Stimulated activated CD4-positive, alpha-beta T cell treated with anti-CD3 and anti-CD28 coated beads, Interleukin-12 subunit alpha, Interleukin-12 subunit beta, amount 100 ng/mL, for 4 hours (primary cell): ENCODE data around the gene TMEM97.
"Not testable (repeated sequence)": the region's sequence is repeated elsewhere in the genome, so short reads cannot be mapped to it uniquely, and the experiment has no call there.

Source experiments
- DNase-seq: peaks from one replicate; pipeline ENCODE4 v3.0.0-alpha.2; 2020

TMEM97 gene

DNA sequence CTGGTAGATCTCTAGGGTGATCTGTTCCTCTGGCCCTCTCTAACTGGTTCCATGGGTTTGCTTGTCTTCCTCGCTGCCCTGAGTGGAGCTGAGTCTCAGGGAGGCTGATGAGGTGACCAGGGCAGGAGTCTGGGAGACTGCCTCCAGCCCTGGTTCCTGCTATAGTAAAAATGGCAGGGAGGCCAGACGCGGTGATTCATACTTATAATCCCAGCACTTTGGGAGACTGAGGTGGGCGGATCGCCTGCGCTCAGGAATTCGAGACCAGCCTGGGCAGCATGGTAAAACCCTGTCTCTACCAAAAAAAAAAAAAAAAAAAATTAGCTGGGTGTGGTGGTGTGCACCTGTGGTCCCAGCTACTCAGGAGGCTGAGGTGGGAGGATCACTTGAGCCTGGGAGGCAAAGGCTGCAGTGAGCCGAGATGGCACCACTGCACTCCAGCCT lies 19.8 kb downstream of the TMEM97 start:
- not testable (repeated sequence) for DNase-seq

DNA sequence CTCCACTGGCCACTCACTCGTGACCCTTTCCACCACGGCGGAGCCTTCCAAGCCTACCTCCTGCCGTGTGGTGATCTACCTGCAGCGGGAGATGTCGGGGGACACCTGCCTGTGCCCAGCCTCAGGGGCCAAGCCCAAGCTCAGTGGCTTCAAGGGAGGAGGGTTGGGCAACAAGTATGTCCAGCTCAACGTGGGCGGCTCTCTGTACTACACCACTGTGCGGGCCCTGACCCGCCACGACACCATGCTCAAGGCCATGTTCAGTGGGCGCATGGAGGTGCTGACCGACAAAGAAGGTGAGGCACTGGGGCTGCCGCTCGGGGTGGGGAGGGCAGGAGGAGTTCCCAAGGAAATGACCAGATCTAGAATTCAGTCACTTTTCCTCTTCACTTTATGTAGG lies 20.4 kb downstream of the TMEM97 start:
- DNase-seq, result no peak

DNA sequence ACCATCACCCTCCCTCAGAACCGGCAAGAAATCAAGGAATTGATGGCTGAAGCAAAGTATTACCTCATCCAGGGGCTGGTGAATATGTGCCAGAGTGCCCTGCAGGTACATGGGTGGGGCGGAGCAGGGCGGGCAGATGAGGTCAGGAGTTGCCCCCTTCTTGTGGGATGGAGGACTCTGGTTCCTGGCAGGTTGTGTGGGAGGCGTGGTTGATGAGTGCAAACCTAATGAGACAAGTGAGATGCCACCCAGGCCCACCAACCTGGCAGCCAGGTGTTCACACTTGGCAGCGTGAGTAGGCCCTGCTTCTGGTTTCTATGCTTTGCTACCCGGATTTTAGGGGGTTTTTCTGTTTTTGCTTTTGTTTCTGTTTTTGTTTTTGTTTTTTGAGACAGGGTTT lies 21.4 kb downstream of the TMEM97 start:
- DNase-seq, result no peak

DNA sequence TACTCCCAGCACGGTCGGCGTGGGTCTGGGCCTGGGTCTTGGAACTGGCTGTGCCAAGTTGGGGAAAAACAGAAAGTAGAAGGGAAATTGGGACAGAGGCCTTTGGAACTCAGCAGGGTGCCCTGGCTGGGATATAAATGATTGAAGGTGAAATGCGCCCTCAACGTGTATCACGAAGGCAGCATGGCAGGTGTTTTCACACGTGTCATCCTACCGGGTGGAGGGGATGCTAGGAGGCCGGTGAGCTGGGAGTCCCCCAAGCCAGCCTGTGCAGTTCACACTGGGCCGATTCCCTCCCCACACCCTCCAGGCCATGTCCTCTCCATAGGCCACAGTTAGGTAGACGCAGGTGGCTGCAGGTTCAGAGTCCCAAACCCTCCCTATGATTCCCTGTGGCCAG lies 22.5 kb downstream of the TMEM97 start:
- DNase-seq, result no peak

DNA sequence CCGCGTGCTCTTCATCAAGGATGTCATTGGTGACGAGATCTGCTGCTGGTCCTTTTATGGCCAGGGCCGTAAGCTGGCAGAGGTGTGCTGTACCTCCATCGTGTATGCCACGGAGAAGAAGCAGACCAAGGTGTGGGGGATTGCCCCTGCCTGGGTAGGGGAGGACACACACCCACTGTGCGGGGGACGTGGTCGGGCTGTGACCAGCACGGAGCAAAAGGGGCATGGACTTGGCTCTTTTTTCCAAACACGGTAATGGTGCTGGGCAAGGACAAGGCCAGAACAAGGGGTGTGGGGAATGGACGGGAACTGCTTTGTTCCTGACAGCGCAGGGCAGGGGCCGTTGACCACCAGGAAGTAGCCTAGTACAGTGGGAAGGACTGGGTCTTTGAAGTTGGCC lies 23.3 kb downstream of the TMEM97 start:
- no peak for DNase-seq

DNA sequence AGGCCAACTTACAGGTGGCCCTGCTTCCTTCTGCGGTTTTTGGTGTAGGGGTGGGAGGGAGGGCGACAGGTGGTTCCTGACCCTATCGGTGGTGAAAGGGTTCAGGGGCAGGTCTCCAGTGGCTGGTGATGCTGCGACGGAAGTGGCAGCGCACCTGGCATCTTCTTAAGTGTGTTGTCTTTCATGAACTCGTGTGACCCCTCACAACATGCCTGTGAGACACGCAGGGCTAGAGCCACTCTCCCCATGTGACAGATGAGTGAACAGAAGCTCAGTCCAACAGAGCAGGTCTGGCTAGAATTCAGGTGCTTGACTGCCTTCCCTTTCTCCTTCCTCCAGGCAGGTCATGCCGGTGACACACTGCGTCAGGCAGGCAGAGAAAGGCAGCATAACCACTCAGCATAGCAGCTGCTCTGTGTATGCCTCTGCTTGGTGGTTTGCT lies 24.5 kb downstream of the TMEM97 start:
- DNase-seq, result no peak

DNA sequence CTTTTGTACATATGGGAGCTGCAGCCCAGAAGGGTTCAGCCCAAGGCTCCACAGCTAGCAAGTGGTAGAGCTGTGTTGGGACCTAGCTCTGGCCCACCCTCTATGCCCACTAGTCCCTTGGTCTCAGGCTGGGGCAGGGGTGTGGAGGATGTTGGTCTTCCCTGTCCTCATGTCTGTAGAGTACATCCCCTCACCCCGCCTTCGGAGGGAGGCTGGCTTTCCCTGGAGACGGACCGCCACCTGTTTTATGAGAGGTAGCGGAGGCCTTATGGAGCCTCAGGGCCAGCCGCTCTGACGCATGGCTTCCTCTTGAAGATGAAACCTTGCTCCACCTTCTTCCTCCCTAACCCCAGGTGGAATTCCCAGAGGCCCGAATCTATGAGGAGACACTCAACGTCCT lies 25.0 kb downstream of the TMEM97 start:
- DNase-seq, result no peak

DNA sequence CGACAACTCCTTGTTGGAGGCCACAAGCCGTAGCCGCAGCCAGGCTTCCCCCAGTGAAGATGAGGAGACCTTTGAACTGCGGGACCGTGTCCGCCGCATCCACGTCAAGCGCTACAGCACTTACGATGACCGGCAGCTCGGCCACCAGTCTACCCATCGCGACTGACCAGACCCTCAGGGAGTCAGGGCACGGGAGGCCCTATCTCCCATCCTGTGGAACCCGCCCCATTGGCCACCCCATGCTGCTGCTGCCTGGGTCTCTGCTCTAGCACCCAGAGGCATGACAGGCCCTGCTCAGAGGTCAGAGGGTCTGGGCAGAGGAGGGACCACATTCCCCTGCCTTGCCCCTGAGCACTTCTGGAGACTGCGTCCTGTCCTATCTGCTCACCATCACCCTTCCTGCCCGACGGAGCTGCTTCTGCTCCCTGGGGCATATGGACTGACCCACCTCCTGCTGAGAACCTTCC lies 25.5 kb downstream of the TMEM97 start:
- no peak for DNase-seq

DNA sequence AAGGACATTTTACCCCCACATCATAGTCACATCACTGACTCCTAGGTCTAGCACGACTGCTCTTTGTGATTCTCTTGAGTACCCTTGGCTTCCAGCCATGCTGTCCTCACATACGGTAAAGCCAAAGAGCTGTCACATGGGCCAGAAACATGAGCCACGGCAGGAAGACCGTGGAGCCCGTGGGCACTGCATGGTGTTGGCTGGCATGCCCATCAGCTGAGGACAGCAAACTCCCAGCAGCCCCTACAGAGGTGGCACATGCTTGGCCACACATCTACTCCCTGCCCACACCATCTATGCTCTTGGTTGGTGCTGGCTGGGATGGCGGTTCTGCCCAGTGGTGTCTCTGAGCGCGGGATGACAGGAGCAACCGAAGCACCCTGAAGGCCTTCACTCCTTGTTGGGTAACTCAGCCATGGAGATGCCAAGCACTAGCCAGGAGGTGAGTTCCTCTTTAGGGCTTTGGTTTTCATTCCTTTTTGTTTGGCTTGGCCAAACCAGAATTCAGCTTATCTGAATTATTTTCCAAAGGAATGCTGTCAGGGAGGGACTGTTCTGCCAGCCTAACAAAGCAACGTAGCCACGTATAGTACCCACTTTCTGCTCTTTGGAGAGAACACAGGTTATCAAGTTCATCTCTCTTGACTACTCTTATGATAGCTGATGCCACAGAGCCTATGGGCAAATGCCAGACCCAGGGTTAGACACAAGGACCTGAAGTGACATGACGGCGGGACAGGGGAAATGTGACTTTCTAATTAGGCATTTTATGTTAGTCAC lies 26.6 kb downstream of the TMEM97 start:
- no peak for DNase-seq

DNA sequence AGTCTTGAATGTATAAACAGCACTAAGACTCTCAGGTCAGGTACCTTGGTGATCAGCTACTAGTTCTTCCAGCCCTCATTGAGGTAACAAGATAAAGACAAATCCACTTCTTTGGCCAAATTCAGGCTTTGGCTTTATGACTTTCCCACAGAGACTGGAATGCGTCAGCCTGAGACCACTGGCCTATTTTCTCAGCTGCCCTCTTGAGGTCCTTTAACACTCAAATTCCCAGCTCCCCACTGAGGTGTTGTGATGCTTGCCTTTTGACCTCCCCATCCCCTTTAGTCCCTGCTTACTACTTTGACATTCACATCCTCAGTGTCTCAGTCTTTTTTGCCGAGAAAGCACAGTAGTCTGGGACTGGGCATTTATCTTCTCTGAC lies 27.2 kb downstream of the TMEM97 start:
- DNase-seq, result no peak

DNA sequence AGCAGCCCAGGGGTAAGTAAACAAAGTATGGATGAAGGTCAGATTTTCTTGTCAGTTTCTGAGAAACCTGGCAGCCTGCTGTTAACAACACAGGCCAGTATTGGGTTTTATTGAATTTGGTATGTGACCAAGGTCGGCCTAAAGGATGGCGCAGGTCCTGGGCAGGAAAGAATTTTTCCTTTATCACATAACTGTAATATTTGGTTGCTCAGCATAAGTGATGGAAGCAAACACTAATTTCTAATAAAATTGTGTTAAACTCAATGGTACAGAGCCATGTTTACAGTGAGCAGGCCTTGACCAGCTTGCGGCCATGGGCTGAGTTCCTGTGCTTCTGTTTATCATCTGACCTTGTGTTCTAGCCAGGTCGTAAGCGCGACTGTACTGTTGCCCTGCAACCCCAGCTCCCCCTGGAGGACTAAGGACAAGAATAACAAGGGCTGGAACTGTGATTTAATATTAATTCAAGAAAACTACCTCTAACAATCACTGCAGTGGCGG lies 27.8 kb downstream of the TMEM97 start:
- DNase-seq, result no peak

DNA sequence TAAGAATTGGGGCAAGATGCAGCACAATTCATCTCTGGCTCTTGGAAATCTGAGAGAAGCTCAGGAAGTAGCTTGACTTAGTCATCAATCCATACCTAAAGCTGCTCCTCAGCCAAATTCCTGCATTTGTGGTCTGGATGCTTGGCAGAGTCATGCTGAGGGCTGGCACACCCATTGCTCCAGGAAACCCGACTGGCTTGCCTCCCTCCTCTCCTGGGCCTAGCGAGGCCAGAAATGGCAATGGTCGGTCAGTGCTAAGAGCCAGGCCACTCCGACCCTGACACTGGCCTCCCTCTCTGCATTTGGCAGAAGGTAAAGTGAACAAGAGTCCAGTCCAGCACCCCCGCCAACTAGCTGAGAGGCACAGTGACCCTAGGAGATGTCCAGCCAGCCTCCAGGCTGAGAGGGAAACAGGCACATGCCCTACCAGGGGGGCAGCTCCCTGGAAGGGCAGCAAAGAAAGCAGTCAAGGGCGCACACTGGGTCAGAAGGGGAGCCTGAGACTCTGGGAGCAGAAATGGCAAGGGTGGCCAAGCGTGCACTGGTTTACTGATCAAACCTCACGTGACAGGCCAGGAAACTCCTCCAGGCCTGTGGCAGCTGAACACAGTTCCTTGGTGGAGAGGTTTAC lies 28.4 kb downstream of the TMEM97 start:
- DNase-seq, result no peak

DNA sequence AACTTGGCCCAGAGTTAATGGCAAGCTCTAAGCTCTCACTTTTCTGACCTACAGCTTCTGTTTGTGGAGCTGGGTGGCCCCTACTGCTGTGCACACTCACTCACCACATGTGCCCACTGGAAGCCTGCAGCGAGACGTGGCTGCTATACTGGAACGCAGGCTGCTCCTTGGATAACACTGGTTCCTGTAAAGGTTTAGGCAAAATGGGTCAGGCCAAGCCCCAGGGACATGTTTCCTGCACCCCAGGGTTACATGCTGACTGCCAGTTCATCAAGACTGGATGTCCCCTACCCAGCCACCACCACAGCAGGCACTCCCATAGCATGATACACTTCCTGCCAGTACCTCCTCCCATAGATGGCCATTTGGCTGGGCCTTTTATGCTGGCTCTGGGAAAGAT lies 30.0 kb downstream of the TMEM97 start:
- DNase-seq, result no peak

DNA sequence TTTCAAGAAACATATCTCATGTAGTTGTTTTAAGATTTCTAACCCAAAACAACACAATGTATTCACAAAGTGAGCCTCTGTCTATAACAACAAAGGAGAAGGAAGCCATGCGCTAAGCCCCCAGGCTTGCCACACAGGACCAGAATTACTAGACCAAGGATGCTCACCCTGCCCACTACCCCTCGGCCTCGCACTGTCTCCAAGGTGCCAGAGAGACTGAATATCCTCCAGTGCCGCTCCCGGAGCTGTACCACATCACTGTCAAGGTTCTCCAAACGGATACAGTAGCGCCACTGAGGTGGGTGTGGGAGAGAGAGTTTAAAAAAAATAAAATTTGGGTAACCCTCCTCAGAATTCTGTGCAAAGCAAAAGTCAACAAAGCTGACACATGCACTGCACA lies 31.3 kb downstream of the TMEM97 start:
- DNase-seq, result no peak

DNA sequence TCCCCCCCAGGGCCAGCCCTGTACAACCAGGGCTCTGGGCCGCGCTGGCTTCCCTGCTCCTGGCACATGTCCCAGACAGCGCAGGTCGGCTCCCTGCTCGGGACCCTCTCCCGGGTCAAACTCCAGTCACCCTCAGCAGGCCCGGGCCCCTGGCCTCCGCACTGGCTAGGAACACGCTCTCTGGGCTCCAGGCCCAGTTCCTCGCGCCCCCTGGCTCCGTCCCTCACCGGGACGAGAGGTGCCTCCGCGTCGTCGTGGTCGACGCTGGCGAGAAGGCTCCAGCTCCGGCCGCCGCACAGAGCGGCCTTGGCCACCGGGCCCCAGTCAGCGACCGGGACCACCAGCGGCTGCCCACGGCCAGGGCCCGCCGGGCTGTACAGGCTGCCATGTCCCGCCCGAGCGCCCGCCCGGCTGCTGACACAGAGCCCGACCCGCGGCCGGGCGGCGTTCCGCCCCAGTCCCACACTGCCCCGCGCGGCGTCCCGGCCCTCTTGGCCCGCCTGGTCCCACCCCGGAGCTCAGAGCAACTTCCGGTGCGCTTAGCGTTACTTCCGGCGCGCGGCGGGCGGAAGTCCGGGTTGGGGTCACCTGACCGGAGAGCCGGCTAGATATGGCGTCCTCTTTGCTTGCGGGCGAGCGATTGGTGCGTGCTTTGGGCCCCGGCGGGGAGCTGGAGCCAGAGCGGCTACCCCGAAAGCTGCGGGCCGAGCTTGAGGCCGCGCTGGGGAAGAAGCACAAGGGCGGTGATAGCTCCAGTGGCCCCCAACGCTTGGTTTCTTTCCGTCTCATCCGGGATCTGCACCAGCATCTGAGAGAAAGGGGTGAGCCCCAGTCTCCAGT lies 38.3 kb downstream of the TMEM97 start, which contains the start of gene POLDIP2:
POLDIP2 (minus strand) TSS at position 467 of the 840 bp plus-strand sequence; CDS start at position 388, 79 bp downstream.
- peak; percentile 92 for DNase-seq

DNA sequence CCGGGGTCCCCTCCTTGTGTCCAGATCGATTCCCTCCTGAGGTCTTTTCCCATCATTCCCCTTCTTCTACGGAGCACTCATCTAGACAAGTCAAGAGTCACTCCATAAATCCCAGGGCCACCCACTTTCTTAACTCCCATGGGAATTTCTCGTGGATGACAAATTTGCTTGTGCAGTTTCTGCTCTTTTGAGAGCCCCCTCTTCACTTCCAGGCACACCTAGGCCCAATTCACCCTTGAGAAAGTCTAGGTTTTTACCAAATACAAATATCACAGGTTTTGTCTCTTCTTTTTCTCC lies 38.8 kb downstream of the TMEM97 start:
- no peak for DNase-seq

DNA sequence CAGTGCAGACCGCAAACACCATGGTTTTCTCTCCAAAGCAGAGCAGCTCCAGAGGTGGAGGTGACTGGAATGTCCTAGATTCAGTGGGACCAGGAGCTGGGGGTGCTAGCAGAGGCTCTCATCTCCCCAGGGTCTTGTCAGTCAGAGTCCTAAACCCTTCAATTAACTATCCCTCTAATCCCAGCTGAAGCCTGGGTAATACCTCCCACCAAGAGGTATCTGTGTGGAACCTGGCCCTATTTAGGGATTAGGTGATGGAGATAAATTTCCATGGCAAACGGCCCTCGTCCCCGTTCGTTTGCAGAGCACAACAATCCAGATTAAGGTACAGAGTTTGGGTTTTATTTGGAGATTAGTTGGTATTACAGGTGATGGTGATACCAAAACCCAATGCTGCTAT lies 44.2 kb downstream of the TMEM97 start:
- no peak for DNase-seq

DNA sequence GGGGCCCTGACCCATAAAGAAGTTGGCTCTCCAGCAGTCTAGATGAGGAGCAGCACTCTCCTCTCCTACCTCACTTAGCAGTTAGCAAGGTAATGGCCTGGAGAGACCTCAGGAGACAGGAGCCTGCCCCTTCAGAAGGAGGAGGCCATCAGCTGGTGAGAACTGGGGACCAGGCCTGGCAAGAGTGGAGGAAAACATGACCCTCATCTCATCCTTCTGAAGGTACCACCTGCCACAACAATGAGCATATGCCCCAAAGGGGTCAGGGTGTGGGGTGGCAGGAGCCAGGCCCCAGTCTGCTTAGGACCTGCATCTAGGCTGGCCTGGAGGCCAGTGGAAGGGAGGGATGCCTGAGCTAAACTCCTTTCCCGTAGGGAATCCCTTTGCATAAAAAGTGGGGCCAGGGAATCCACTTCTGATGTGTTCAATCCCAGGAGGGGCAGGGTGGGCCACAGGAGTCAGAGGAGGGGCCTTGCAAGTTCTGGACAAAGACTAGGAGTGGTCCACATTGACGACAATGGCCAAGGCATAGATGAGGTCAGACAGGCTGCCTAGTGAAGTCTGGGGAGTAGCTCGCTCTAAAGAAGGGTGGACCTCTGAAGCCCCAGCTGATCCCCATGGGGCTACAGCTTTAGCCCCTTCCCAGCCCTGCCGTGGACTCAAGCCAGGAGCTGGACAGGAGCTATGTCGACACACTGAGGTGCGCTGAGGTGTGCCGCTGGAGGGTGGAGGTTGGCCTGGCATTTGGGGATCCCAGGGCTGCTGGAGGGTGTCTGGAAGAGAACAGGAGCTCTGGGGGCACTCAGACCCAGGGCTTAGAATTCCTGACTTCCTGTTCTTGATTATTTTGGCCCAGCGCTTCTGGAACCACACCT lies 45.0 kb downstream of the TMEM97 start:
- no peak for DNase-seq

DNA sequence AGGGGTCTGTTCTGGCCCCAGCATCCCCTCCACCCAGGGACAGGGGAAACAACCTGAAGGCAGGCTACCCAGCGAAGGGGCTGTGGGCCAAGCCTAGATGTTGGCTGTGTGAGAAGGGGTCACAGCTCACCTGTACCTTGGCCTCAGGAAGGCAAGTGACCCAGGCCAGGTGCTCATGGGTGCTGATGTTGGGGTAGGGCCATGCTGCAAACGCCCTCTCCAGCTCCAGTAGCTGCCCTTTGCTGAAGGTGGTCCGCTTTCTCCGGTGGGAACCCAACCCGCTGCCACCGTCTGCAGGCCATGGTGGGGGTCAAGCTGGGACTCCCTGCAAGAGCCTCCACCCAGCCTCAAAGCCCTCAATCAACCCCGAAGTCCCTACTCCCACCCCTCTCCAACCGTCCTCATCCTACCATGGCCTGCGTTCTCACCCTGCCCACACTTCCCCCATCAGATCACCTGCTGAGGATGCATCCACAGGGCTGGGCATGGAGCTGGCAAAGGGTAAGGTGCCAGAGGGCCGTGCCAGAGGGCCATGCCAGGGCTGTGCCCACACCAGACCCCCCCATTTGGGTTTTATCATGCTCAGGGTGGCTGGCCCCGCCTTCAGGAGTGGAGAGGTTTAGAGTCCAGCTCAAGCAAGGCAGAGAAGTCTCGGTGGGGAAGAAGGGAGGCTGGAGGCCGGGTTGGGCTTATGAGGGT lies 45.8 kb downstream of the TMEM97 start, which contains the start of gene SEBOX:
SEBOX (minus strand) TSS at position 535 of the 699 bp plus-strand sequence; CDS start at position 487, 48 bp downstream.
- no peak for DNase-seq

DNA sequence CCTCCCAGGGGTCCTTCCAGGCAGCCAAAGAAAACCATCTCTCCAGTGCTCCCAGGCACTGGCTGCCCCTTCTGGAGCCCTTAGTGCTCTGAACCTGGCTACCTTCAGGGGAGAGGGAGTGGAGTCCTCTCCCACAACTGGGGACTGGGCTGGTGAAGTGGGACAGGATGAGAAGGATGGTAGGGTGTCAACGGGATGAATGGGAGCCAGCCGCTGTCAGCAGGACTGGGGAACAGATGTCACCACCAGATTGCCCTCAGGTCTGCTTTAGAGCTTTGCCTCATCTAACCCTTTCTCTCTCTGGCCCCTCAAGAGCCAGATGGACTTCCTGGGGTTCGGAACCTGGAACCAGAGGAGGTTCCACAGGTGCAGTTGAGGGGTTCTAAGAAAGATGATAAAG lies 46.5 kb downstream of the TMEM97 start:
- DNase-seq, result no peak

DNA sequence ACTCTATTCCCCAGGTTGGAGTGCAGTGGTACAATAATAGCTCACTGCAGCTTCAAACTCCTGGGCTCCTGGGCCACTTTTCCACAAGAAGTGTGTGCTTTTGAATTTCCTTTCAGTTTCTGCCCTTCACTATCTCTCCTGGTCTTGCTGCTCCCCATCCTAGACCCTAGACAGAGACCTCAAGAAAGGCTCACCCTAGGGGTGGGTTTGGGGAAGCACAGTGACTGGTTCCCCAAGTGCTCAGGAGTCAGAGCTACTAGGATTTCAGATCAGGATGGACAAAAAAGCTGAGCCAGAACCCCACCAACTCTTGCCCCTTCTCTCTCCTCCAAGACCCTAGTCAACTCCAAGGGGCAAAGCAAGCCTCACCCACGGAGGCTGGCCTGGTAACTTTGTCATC lies 47.6 kb downstream of the TMEM97 start:
- DNase-seq, result no peak
